Neuronal stem cell (in vitro differentiated cells): ENCODE measurements around the gene GAB1.

Experiments used
- DNase-seq: peaks from one replicate; pipeline ENCODE4 v3.0.0-alpha.2; 2013; ENCODE audit warnings: low spot score
- H2AFZ ChIP-seq: one replicate; pipeline ENCODE4 v1.6.1; 2013; ENCODE audit warnings: mild to moderate bottlenecking, low read length, inconsistent platforms
- H2AK5ac ChIP-seq: 2 replicates; pipeline ENCODE4 v1.6.1; 2013; ENCODE audit warnings: low read depth, mild to moderate bottlenecking, inconsistent platforms, low read length, moderate library complexity, mixed read lengths
- H2BK120ac ChIP-seq: 2 replicates; pipeline ENCODE4 v1.6.1; 2013; ENCODE audit warnings: low read depth, mild to moderate bottlenecking, inconsistent platforms, low read length, moderate library complexity, mixed read lengths
- H2BK12ac ChIP-seq: one replicate; pipeline ENCODE4 v1.6.1; 2013; ENCODE audit warnings: low read length, inconsistent platforms
- H2BK15ac ChIP-seq: 2 replicates; pipeline ENCODE4 v1.6.1; 2013; ENCODE audit warnings: mild to moderate bottlenecking, low read length, inconsistent platforms, mixed read lengths
- H2BK5ac ChIP-seq: one replicate; pipeline ENCODE4 v1.6.1; 2013; ENCODE audit warnings: inconsistent platforms, mild to moderate bottlenecking, low read length, moderate library complexity
- H3K14ac ChIP-seq: one replicate; pipeline ENCODE4 v1.6.1; 2013; ENCODE audit warnings: low read length, inconsistent platforms
- H3K18ac ChIP-seq: 2 replicates; pipeline ENCODE4 v1.6.1; 2013; ENCODE audit warnings: low read length, inconsistent platforms
- H3K23ac ChIP-seq: 2 replicates; pipeline ENCODE4 v1.6.1; 2013; ENCODE audit warnings: low read depth, mild to moderate bottlenecking, mixed read lengths, low read length, inconsistent platforms; ENCODE audit not compliant: poor library complexity
- H3K27ac ChIP-seq: replicated peaks from 3 replicates; pipeline ENCODE4 v1.5.1; 2013; ENCODE audit warnings: low read length, inconsistent platforms
- H3K27me3 ChIP-seq, 3 experiments: 2 replicates each; pipeline ENCODE4 v1.6.1; 2013; ENCODE audit warnings: low read length in 3 of 3, mild to moderate bottlenecking in 2 of 3, inconsistent platforms in 1 of 3, low read depth in 1 of 3, mixed read lengths in 1 of 3, moderate library complexity in 1 of 3; ENCODE audit not compliant: control insufficient read depth in 3 of 3, insufficient read depth in 3 of 3
- H3K36me3 ChIP-seq, 2 donors: replicated peaks in 1 of 2; 2 replicates each; pipeline ENCODE4 v1.6.1; 2013; ENCODE audit warnings: low read length in 2 of 2; ENCODE audit not compliant: control insufficient read depth in 2 of 2, insufficient read depth in 2 of 2
- H3K4ac ChIP-seq: 2 replicates; pipeline ENCODE4 v1.6.1; 2013; ENCODE audit warnings: inconsistent platforms, mild to moderate bottlenecking, low read length, moderate library complexity
- H3K4me1 ChIP-seq, 2 donors: 1 replicate in 1 of 2; 2 replicates in 1 of 2; pipeline ENCODE4 v1.6.1; 2013; ENCODE audit warnings: low read length in 2 of 2, low read depth in 1 of 2; ENCODE audit not compliant: control insufficient read depth in 2 of 2, insufficient read depth in 1 of 2
- H3K4me2 ChIP-seq: one replicate; pipeline ENCODE4 v1.6.1; 2013; ENCODE audit warnings: mild to moderate bottlenecking, low read length, inconsistent platforms; ENCODE audit not compliant: insufficient read depth, poor library complexity, severe bottlenecking
- H3K4me3 ChIP-seq, 2 donors: 2 replicates each; pipeline ENCODE4 v1.5.1; 2013; ENCODE audit warnings: low read length in 2 of 2, mild to moderate bottlenecking in 2 of 2, inconsistent platforms in 1 of 2, moderate library complexity in 1 of 2
- H3K79me1 ChIP-seq: one replicate; pipeline ENCODE4 v1.6.1; 2013; ENCODE audit warnings: low read depth, mild to moderate bottlenecking, inconsistent platforms, low read length, moderate library complexity
- H3K9ac ChIP-seq: one replicate; pipeline ENCODE4 v1.6.1; 2013; ENCODE audit warnings: mild to moderate bottlenecking, low read depth, low read length, inconsistent platforms; ENCODE audit not compliant: poor library complexity
- H3K9me3 ChIP-seq, 2 donors: replicated peaks in 1 of 2; 2 replicates each; pipeline versions ENCODE3 to v1.6.1; 2013; ENCODE audit warnings: low read length in 2 of 2, mild to moderate bottlenecking in 2 of 2, inconsistent platforms in 1 of 2, low read depth in 1 of 2, mixed read lengths in 1 of 2, moderate library complexity in 1 of 2; ENCODE audit not compliant: control insufficient read depth in 2 of 2, insufficient read depth in 1 of 2
- H4K8ac ChIP-seq: one replicate; pipeline ENCODE4 v1.6.1; 2013; ENCODE audit warnings: low read depth, mild to moderate bottlenecking, inconsistent platforms, low read length, moderate library complexity
- H4K91ac ChIP-seq: one replicate; pipeline ENCODE4 v1.6.1; 2013; ENCODE audit warnings: low read length, low read depth, mild to moderate bottlenecking, inconsistent platforms; ENCODE audit not compliant: poor library complexity
- WGBS, 2 donors: extraction: QIAGEN DNeasy Blood & Tissue Kit; methylation state at CpG; one replicate each; pipeline ENCODE4 v1.1.7; 2013; ENCODE audit warnings: missing lambda C conversion rate in 2 of 2, mixed read lengths in 1 of 2; ENCODE audit not compliant: insufficient read length in 2 of 2, insufficient replicate concordance in 1 of 2; ENCODE audit errors: extremely low coverage in 2 of 2; 5-methylcytosine and 5-hydroxymethylcytosine counted together

The GAB1 gene

DNA sequence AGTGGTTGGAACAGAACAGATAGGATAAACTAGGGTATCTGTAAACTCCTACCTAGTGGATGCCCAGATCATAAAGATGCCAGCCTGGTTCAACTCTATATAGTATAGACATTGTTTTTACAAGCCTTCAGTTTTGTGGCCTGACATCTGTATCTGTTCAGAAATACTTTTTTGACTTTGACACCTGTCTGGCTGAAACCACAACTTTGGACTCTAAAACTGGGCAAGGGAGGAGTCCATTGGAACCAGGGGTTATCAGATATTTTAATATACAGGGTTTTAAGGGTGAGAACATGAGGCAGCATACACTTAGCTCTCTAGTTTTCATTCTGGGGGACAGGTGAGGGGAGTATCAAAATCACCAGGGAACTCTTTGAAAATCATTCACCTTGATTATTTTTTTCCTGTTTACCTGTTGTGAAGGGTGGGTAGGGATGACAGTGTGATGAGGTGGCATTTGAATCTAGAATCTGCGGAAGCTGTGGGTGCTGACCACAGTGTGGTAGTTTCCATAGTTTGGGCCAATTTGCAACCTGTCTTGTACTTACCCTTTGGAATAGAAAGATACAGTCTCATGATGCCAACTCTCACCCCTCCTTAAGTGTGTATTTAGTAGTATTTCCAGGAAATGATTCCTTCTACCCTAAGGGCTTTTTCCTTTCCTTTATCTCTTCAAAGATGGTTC is 20.6 kb downstream of the GAB1 start:
- Histone ChIP-seq H2BK120ac (no peak overlapping the region), H3K9me3 (no peaks in the 10 kb centered on the region), H3K9ac (no peak overlapping the region), H3K27ac (no peak overlapping the region), H2BK12ac (no peak overlapping the region), H3K36me3 (no peaks in the 10 kb centered on the region), H3K4me3 (no peak overlapping the region), H3K4ac (no peak overlapping the region), H3K4me1 (peaks cover 0 to 2% of the 10 kb centered on the region in 2 donors), H3K18ac (no peak overlapping the region), H3K14ac (no peak overlapping the region), H2AK5ac (no peak overlapping the region), H3K79me1 (no peaks in the 10 kb centered on the region), H2BK5ac (no peak overlapping the region), H3K4me2 (no peak overlapping the region), H4K8ac (no peak overlapping the region), H3K27me3 (no peaks in the 10 kb centered on the region), H4K91ac (no peak overlapping the region), H3K23ac (no peak overlapping the region), H2BK15ac (no peak overlapping the region), H2AFZ (no peak overlapping the region)
- no peak for DNase-seq
- no CpG with 5 or more reads among the region's 1 CpG for WGBS, 2 donors

DNA sequence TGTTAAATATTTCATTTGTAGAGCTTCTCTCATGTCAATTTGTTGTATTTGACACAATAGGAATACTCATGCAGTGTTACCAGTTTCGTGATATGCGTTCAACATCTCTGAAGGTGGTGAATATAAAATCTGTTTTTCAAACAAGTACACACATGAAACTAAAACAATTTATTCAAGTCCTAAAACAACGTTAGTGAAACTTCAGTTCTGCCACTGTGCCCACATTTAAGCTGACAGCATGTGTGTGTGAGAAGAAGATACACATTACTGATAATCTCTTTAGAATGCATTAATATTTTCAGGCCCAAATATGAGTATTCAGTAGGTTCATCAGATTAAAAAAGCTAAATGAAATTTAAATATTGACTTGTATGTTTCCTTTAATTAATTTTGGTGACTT is 21.7 kb downstream of the GAB1 start:
- Histone ChIP-seq H3K9ac (no peak overlapping the region), H4K91ac (no peak overlapping the region)

DNA sequence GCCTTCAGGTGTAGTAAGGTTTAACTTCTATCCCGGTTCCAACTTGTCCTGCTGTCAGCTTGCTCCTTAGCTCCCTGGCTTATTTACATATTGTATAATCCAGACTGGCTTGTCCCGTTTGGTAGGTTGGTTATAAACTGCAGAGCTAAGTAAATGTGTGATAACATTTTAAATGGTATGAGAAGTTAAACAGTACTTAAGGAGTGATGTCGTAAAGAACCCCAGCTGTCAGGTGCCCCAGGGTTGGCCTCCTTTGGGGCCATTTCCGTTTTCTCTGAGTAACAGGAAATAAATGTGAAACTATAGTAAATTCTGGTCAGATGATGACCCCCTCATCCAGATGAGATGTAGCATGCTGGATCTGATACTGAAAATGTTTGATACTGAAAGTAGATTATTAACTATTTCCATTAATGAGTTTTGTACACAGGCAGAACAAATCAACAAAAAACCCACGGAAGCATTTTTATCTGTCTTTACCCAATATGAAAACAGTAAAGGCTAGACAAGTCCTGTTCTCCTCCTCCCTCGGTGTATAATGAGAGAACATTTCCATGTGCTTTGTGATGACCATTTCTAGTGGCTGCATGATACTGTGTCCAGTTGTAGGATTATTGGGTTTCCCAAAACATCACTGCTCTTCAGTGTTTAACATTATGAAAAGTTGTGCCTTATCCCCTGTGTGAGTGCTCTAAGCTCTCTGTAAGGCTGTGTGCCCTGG is 22.4 kb downstream of the GAB1 start:
- no peaks in the 10 kb centered on the region for H3K36me3 ChIP-seq
- H3K14ac ChIP-seq = no peak overlapping the region
- no peak overlapping the region for H2BK120ac ChIP-seq
- H3K9me3 ChIP-seq = no peaks in the 10 kb centered on the region
- no peak overlapping the region for H4K8ac ChIP-seq
- DNase-seq = no peak
- no peak overlapping the region for H2AK5ac ChIP-seq
- H3K27ac ChIP-seq = no peak overlapping the region
- no peak overlapping the region for H3K4ac ChIP-seq
- no peak overlapping the region for H2BK12ac ChIP-seq
- no peak overlapping the region for H3K18ac ChIP-seq
- no peaks in the 10 kb centered on the region for H3K79me1 ChIP-seq
- H2BK15ac ChIP-seq = no peak overlapping the region
- WGBS, 2 donors = no CpG with 5 or more reads among the region's 6 CpGs
- no peak overlapping the region for H4K91ac ChIP-seq
- no peak overlapping the region for H3K4me2 ChIP-seq
- H3K4me1 ChIP-seq = peaks cover 0 to 2% of the 10 kb centered on the region in 2 donors
- no peak overlapping the region for H2AFZ ChIP-seq
- H3K27me3 ChIP-seq = no peaks in the 10 kb centered on the region
- no peak overlapping the region for H3K9ac ChIP-seq
- no peak overlapping the region for H2BK5ac ChIP-seq
- no peak overlapping the region for H3K4me3 ChIP-seq
- H3K23ac ChIP-seq = no peak overlapping the region

More for the DNA sequence above, 21.7 kb downstream of the GAB1 start:
- Histone ChIP-seq H3K36me3 (no peaks in the 10 kb centered on the region), H3K9me3 (no peaks in the 10 kb centered on the region), H3K79me1 (no peaks in the 10 kb centered on the region), H3K23ac (no peak overlapping the region), H3K18ac (no peak overlapping the region), H2BK5ac (no peak overlapping the region), H2AFZ (no peak overlapping the region), H2BK12ac (no peak overlapping the region), H3K14ac (no peak overlapping the region), H2AK5ac (no peak overlapping the region), H3K4me2 (no peak overlapping the region), H3K4ac (no peak overlapping the region), H2BK120ac (no peak overlapping the region), H3K4me1 (peaks cover 0 to 2% of the 10 kb centered on the region in 2 donors), H2BK15ac (no peak overlapping the region), H3K27ac (no peak overlapping the region), H4K8ac (no peak overlapping the region), H3K4me3 (no peak overlapping the region), H3K27me3 (no peaks in the 10 kb centered on the region)
- no peak for DNase-seq
- WGBS, 2 donors = no CpG with 5 or more reads among the region's 3 CpGs

DNA sequence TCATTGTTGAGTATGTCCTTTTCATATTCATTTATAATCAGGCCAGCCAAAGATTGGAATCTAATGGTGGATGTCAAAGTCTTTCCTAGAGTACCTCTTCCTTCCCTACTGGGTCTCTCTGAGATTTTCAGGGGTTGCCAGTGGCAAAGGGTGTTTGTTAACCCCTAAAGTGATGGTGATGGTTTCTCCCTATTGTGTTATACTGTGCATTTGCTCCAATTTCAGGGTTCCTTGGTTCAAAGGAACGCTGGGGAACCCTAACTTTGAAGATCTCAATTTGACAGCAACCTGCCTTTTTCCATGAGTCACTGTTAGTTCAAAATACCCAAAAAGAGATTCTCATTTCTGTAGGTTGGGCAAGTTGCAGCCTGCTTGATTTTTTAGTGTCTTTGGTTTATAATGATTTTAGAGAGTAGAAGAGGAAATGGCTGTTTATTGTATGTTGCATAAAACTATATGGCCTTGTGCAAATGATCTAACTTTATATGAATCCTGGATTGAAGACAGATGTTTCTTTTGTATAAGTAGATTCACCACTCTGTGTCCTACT is 23.0 kb downstream of the GAB1 start:
- Histone ChIP-seq H3K14ac (no peak overlapping the region), H2BK120ac (no peak overlapping the region)

More for the DNA sequence above, 23.0 kb downstream of the GAB1 start:
- Histone ChIP-seq H3K4me1 (peaks cover 0 to 2% of the 10 kb centered on the region in 2 donors), H3K4me2 (no peak overlapping the region), H4K8ac (no peak overlapping the region), H4K91ac (no peak overlapping the region), H3K4ac (no peak overlapping the region), H2BK5ac (no peak overlapping the region), H2AK5ac (no peak overlapping the region), H2BK12ac (no peak overlapping the region), H3K27ac (no peak overlapping the region), H3K79me1 (no peaks in the 10 kb centered on the region), H3K9ac (no peak overlapping the region), H3K23ac (no peak overlapping the region), H2AFZ (no peak overlapping the region), H3K36me3 (no peaks in the 10 kb centered on the region), H3K9me3 (no peaks in the 10 kb centered on the region), H3K4me3 (no peak overlapping the region), H3K27me3 (no peaks in the 10 kb centered on the region), H3K18ac (no peak overlapping the region), H2BK15ac (no peak overlapping the region)
- WGBS, 2 donors = no CpG with 5 or more reads among the region's 1 CpG
- DNase-seq = no peak
